SK-N-MC (cell line): ENCODE measurements around the gene PCDHGA9.
"Not testable (repeated sequence)": the region's sequence is repeated elsewhere in the genome, so short reads cannot be mapped to it uniquely, and the experiment has no call there.

ENCODE experiments used
- EZH2 ChIP-seq: fragments of 200-600 bp; sonication (generic); IDR thresholded peaks from one replicate; pipeline ENCODE4 v1.6.1; 2017; ENCODE audit warnings: antibody characterized with exemption
- FOXP2 ChIP-seq: optimal IDR thresholded peaks from 2 replicates; pipeline ENCODE3; 2011; ENCODE audit warnings: mild to moderate bottlenecking, moderate library complexity; ENCODE audit not compliant: insufficient read depth; ENCODE audit errors: extremely low read length, control extremely low read depth
- POLR2AphosphoS5 ChIP-seq: IDR thresholded peaks from 2 replicates; pipeline ENCODE4 v1.6.1; 2012; ENCODE audit warnings: mild to moderate bottlenecking, low read depth, low read length, borderline replicate concordance

DNA sequence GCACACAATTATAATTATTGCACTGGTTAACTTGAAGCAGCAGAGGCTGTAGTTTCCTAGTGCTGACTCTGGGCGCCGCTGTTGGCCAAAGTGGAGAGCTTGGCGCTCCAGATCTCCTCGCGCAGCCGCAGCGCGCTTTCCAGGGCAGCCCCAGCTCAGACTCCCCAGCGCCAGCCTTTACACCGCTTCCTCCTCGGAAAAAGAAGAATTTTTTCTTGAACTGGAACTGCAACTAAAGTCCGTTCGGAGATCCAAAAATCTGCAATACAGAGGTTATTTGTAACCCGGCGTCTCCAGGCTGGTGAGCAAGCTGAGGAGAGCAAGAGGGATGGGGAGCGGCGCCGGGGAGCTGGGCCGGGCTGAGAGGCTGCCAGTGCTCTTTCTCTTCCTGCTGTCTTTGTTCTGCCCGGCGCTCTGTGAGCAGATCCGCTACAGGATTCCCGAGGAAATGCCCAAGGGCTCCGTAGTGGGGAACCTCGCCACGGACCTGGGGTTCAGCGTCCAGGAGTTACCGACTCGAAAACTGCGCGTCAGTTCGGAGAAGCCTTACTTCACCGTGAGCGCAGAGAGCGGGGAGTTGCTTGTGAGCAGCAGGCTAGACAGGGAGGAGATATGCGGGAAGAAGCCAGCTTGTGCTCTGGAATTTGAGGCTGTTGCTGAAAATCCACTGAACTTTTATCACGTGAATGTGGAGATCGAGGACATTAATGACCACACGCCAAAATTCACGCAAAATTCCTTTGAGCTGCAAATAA, 14.8 kb upstream of the PCDHGA9 start, which contains the start of gene PCDHGB4:
- not testable (repeated sequence) for TF ChIP-seq POLR2AphosphoS5, EZH2, FOXP2
